HG03045 (cell line): ENCODE results near the gene MORN5.

Experiments
- ATAC-seq: cut with Tn5 transposase; IDR thresholded peaks from one replicate; pipeline ENCODE4 v1.9.1; 2021; ENCODE audit warnings: mild to moderate bottlenecking, moderate library complexity; ENCODE audit not compliant: unreplicated experiment

Gene MORN5

DNA sequence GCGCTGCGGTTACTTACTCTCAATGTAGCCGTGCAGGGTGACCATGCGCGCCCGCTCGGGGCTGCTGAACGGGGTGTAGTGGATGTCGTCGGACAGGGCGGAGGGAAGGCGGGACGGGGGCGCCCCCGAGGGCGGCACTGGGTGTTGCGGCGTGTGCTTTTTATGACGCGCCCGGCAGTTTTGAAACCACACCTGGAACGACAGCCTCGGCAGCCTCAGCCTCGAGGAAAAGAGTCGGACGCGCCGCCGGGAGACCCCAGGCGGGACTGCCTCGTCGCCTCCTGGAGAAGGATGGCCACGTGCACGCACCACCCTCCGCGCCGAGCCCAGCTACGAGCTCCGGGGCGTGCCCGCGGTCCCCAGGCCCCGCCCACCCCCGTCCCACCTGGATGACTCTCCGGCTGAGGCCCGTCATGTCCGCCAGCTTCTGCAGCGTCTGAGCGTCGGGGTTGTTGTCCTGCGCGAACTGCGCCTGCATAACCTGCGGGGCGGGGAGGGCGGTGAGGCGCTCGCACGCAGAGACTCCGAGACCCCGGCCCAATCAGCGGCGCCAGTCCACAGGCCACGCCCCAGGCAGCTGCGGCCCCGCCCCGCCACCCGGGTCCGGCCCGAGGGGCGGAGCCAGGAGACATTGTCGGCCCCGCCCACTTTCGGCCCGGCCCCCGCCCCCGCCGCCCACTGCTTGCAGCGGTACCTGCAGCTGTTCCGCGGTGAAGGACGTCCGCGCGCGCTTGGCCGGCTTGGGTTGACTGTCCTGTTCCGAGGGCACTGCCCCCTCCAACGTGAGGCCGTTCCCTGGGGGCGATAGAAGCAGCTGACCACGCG, 54.1 kb downstream of the MORN5 start:
- ATAC-seq = no peak

DNA sequence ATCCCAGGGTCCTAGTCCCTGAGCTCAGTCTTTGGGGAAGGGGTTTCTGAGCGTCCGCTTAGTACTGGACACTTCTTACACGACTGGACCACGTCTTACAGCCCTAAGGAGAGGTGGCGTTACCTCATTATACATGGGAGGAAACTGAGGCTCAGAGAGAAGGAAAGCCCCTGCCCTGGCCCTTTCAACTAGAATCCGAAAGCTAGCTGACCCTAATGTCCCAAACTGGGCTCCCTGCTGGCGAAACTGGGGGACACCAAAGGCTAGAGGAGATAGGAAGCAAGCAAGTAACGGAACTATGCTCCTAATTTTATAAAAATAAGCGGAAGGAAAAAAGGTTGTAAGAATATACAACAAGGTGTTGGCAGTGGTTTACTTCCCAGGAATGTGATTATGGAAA, 54.8 kb downstream of the MORN5 start:
- no peak for ATAC-seq

- no peak for ATAC-seq
Measured at GRCh38 chr9:122215663-122216062, 56.0 kb downstream of the MORN5 start.

DNA sequence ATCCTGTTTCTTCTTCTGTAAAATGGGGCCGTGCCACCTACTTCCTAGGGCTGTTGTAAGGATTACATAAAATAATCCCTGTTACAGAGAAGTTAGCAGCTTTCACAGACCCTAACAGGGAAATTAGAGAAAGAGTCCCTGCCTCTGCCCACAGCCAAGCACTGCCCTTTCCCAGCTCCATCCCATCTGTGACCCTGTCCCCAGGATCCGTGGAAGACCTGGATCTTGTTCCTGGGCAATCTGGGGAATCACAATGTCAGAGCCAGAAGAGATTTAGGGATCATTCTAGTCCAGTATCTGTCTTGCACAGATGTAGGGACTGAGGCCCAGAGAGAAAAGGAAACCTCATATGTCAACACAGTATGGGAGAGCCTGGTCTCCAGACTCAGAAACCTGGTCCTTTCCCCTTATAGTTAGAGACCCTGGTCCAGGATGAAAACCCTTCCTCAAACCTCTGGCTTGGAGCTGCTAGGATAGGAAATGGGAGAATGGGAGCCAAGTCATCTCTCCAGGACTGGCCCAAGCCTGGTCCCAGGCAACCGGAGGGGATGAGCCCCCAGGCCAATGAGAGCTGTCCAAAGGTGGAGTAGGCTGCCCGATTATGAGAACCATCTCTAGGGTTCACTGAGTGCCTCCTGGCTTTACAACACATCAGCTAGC, 56.6 kb downstream of the MORN5 start:
- ATAC-seq = no peak

GRCh38 chr9:122216798-122217418, 57.2 kb downstream of the MORN5 start:
- ATAC-seq = no peak

DNA sequence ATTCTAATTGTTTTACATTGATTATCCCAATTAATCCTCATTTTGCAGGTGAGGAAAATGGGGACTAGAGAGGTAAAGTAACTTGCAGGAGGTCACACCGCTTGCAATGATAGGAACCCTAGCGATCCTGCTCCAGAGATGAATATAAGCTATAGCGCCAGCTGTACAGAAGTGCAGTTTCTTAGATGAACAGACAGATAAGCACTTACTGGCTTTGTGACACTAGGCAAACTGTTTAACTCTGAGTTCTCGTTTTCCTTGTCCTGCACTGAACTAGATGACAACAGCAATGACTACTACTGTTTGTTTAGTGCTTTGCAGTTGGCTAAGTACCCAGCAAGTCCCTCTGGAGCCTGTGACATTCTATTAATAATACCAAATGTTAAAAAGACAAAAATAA, 57.9 kb downstream of the MORN5 start:
- no peak for ATAC-seq

DNA sequence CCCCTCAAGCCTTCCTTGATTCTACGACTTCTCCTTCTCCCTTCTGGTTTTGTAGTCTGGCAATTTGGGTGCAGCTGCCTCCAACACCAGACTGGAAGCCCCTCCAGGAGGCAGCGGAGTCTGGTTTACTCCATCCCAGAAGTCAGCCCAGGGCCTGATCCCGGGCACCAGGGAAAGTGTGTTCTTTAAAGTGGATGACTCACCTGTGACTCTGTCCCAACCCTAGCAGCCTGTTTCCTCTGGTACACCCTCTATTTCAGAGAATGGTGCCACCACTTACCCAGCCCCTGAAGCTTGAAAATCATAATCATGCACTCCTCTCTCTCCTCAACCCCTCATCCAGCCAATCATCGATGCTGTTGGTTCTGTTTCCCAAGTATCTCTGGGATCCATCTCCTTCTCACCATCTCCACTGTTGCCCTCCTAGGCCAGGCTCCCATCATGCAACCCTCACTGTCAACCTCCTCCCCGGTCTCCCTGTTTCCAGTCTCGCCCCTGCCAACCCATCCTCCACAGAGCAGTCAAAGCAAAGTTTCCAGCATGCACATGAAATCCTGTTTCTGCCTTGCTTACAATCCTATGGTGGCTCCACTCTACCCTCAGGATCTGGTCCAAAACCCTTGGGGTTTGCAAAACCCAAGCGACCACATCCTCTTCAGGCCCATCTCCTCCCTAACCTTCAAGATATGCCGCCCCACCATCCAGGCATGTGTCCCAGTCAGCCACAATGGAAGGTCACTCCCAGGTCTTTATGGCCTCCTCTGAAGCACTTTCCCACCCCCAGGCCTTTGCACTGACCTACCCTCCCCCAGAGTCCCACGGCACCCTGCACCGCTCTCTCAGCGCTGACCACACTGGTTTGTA, 58.6 kb downstream of the MORN5 start:
- ATAC-seq = no peak

- ATAC-seq = no peak
Measured at GRCh38 chr9:122218935-122219855, 59.5 kb downstream of the MORN5 start.

GRCh38 chr9:122219856-122220672, 60.4 kb downstream of the MORN5 start:
- no peak for ATAC-seq

GRCh38 chr9:122220673-122221182, 61.0 kb downstream of the MORN5 start:
- no peak for ATAC-seq

DNA sequence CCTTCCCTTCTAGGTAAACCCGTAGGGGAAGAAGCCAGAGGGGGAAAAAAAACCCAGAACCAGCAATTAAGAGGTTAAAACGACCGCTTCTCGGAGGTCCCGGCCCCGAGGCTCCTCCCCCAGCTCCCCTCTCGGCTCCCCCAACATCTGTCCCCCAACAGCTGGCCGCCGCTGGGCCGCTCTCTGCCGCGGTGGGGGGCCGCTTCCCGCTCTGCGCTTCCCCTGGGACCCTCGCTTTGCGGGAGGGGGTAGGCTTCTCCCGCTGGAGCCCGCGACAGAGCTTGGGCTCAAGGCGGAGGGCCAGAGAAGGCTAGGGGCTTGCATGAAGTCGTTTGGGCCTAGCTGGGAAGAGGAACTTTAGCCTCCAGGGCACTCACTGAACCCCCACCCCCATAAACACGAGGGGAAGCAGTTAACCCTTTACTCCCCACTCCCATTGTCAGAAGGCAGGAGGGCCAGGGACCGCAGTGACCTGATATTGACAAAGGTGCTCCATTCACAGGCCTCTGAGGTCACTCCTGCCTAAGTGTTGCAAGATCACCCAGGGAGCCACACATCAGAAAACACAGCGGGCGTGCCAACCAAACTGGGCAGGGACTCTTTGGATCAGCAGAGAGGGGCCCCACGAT, 61.6 kb downstream of the MORN5 start:
- ATAC-seq = no peak

DNA sequence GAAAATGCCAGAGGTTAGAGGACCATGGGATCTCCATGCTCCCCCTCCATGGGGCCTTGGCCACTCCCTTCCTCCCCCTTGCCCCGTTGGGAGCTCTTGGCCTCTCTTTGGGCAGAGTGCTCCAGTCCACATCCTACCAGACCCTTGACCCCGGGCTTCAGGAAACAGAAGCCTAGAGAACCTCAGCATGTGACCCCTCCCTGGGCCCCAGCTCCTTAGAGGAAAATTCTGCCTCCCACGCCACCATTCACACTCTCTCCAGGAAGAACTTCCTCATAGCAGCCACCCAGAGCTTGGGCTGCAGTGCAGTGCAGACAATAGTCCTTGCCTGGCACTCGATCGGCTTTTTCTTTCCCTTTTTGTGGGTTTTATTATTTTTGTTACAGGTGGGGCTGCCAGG, 63.1 kb downstream of the MORN5 start:
- no peak for ATAC-seq

DNA sequence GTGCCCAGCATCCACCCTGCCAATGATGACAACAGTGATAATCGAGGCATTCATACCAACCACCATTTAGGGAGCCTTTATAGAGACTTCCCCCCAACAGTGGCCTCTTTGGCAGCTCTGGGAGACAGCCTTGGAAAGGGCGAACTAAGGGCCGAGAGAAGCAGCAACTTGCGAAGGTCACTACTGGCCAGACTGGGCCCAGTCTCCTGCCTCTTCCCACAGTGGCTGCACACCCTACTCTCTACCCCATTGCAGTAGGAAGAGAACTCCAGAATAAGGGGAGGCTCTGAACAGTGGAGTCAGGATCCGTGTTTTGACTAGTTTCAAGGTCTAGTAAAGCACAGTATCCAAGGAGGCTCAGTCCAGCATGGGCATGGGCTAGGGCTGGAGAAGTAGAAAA, 63.7 kb downstream of the MORN5 start:
- no peak for ATAC-seq

GRCh38 chr9:122225312-122226141, 65.8 kb downstream of the MORN5 start:
- ATAC-seq = no peak

DNA sequence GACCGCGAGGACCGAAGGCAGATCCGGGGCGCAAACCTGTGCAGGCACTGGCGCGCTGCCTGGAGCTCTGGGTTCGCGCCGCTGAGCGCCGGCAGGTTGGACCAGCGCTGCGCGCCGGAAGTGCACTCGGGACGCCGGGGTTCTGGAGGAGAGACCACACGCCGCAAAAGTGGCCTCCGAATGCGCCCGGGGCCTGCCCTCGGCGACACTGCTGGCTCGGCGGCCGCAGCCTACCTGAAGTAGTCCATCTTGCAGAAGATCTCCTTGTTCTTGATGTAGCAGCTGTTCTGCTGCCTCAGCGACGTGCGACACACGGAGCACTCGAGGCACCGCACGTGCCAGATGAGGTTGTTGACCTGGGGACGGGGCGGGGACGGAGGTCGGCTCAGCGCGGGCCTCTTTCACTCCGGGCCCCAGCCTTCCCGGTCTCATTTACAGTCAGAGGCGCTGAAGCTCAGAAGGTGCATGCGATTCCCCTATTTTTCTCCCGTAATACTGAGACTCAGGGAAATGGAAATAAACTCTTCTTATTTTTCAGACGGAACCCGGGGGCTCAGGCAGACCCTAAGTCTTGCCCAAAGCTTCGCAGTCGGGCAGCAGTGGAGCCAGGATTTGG, 66.5 kb downstream of the MORN5 start:
- ATAC-seq = no peak

GRCh38 chr9:122226758-122227574, 67.3 kb downstream of the MORN5 start:
- ATAC-seq = no peak

GRCh38 chr9:122227575-122227900, 67.8 kb downstream of the MORN5 start:
- no peak for ATAC-seq
